NCI-H345 treated with DMSO at 0.1 percent for 48 hours (cell line): ENCODE results near the gene OSTF1.

Experiments
- DNase-seq: peaks from one replicate; lab custom pipeline; 2025; ENCODE audit not compliant: unreplicated experiment; lab: John Stamatoyannopoulos, UW

OSTF1 gene

DNA sequence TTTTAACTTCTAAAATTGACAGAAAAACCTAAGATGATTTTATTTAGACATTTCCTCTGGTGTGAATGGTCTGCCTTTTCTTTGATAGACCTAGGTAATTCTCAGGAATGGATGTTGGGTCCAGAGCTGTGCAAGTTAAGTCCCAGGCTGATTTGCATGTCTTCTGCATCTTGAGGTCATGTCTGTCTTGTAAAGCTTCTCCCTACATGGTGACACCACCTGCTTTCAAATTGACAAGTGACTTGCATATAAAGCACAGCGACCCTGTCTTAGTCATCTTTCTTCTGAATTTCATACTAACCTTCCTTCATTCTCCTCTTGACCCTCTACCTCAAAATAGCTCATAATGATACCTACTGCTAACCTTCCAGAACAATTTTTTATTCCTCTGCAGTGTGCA lies 29.2 kb downstream of the OSTF1 start:
- no peak for DNase-seq

DNA sequence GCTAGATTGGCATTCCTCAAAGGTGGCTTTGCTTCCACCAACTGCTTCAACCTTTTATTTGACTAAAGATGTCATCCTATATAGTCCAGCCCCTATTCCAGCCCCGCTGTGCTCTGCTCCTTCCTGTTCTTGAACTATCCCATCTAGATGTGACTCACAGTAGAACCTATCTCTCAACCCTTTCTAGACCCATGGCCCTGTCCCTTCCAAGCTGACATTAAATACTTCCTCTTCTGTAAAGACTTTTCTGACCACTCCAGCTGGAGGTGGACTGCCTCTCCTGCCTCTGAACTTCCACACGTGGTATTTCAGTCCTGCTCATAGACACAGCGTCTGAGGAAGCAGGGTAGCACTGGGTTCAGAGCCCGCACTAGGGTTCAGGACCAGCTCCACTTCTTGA lies 32.4 kb downstream of the OSTF1 start:
- no peak for DNase-seq

- DNase-seq, result no peak
These were observed 33.7 kb downstream of the OSTF1 start for GRCh38 chr9:75121914-75122558.

DNA sequence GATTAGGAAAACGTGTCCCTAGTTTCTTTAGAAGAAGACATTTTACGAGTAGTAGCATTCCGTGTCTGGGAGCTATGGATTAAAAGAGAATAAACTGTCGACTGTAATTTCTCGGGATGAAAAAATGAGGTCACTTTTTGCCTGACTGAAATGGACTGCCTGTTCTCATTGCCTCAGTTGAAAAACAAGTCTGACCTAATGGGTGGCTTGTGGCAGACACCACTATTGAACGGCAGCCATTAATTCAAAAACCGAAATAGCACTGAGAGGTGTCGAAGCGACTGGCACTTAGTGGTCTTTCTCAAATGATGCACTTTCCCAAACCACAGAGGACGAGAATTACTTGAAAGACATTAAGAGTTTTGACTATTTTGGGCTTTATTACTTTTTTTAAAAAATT lies 35.4 kb downstream of the OSTF1 start:
- no peak for DNase-seq

GRCh38 chr9:75128535-75128934 lies 40.2 kb downstream of the OSTF1 start:
- DNase-seq, result no peak

- no peak for DNase-seq
These were observed 41.9 kb downstream of the OSTF1 start for GRCh38 chr9:75130172-75130571.

DNA sequence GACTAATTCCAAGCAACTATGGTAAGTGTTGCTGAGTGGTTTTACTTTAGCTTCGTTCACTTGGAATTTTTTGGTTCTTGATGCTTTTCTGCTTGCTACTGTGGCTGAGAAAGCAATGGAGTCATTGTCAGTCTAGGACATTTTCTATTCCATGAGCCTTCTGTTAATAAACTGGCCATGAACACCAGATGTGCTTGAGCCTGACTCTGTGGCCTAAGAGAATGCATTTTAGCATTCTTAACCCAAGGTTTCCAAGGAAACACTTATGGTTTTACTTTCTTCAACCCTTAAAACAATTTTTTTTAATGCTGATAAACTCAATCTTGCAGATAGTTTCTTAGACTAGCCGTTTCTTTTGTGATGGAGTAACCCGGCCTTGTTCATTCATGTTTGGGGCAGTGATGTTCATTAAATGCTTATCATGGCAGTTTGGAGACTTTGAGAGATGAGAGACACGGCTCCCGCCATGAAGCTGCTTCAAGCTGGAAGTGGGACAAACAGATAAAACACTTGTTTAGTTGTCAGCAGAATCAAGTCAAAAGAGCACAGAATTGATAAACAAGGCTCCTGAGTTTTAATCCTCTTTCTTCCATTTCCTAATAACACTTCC lies 42.4 kb downstream of the OSTF1 start:
- DNase-seq, result no peak

GRCh38 chr9:75131700-75132099 lies 43.4 kb downstream of the OSTF1 start:
- DNase-seq, result no peak

- no peak for DNase-seq
These were observed 43.9 kb downstream of the OSTF1 start for GRCh38 chr9:75132244-75132643.

DNA sequence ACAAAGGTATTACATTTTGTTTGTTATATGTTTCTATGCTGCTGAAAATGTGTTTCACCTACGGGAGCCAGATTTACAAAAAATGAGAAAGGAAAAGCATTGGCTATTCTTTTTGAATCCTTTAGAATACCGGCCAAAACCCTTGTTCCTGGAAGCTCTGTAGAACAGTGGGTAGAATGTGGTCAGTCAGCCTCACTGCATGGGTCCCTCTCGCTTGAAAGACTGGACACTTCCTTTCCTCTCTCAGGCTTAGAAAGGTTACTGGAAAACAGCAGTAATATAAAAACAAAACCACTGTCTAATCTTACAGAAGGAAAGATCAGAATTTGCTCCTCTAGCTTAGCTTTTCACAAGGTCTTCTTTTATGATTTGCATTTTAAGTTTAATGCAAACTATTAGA lies 45.1 kb downstream of the OSTF1 start:
- no peak for DNase-seq

- DNase-seq, result no peak
These were observed 46.2 kb downstream of the OSTF1 start for GRCh38 chr9:75134495-75134894.

DNA sequence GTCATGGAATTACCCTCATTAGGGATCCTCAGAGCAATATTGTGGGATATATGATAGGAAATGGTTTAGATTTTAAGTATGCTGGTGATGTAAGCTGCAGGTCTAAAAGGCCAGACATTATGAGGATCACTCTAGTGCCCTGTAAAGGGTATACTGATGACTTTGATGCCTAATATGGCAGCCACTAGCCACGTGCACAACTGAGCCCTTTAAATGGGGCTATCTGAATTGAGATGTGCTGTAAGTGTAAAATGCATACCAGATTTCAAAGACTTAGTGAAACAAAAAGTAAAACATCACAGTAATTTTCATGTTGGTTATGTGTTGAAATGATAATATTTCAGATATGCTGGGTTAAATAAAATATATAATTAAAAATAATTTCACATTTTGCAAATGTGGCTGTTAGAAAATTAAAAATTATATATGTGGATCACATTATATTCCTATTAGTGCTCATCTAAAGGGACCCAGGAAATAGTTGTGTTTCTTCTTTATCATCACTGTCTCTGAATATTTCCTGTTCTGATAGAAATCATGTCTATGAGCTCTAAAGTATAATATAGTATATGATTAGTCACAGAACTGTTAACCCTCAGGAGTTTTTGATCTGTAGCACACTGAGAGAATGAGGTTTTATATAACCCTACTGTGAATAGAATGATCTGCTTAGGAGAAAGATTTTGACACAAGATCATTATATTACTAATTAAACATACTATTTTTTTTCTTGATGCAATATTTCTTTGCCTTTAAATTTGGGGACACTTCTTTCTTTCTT lies 50.1 kb downstream of the OSTF1 start:
- no peak for DNase-seq

- DNase-seq, result no peak
These were observed 50.9 kb downstream of the OSTF1 start for GRCh38 chr9:75139201-75139600.

DNA sequence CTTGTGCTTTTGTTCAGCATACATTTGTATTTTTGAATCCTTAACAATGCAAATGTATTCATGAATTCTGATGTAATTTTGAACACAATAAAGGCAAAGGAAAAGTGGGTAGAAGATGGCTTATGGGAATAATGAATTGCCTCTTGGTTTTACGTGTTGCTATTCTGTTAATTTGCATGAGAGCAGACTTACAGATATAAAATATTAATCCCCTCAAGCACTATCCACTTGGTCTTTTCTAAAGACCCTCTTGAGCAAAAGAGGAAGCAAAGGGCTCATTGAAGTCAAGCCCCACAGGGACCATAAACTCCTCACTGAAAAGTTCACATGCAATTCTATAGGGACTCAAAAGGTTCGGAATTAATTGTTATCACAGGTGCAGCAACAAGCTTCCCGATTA lies 51.9 kb downstream of the OSTF1 start:
- no peak for DNase-seq

GRCh38 chr9:75142202-75142601 lies 53.9 kb downstream of the OSTF1 start:
- DNase-seq, result no peak

- no peak for DNase-seq
These were observed 57.9 kb downstream of the OSTF1 start for GRCh38 chr9:75146229-75146628.

DNA sequence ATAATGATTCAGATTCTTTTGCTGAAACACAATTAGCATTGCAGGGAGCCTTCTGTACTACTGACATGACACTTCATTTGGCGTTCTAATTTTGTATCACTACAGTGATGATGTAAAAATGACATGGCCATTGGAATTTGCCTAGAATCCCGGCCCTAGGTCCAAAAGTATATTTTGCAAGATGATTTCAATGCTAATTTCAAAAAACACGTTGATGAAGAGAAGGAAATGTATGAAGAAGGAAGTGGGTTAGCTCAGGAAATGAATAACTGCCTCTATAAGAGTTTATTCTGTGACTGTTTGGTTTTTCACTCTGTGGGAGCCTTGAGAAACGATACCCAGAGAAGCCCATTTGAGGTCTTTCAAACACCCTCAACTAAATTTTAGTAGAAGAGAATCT lies 59.3 kb downstream of the OSTF1 start:
- DNase-seq, result no peak

DNA sequence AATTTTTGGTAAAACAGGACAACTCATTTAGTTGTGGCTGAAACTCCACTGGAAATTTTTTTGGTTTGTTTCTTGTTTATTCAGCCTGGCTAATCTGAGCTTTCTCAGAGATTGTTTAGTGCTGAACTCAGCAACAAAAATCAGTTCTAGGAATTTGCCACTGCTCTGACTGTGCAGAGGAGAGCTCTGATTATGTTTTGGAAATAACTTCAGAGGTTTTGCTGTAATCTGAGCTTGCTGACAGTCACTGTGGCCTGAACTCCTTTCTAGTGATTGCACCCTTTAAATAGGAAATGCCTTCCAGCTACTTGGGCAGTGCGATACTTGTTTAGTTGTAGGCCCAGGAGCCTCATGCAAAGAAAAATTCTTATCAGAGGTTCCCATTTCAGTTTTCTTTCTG lies 60.2 kb downstream of the OSTF1 start:
- no peak for DNase-seq

GRCh38 chr9:75149841-75150241 lies 61.5 kb downstream of the OSTF1 start:
- DNase-seq, result no peak

- DNase-seq, result no peak
These were observed 62.2 kb downstream of the OSTF1 start for GRCh38 chr9:75150512-75150911.

DNA sequence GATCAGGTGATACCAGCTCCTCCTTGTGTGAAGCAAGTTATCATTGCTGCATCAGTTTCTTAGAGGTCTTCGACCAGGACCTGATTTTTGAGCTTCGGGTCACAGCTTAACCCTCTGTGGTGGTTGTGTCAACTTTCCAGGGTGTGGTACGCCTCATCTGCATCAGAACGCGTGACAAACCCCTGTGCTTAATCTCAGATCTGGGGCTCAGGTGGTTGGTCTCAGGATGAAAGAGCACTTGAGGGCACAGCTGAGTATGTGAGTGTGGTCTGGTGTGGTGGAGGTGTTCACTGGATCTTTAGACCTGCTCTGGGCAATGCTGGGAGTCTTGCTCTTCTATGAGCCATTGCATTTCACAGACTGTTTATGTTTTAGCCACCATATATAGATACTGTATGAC lies 64.1 kb downstream of the OSTF1 start:
- DNase-seq, result no peak

DNA sequence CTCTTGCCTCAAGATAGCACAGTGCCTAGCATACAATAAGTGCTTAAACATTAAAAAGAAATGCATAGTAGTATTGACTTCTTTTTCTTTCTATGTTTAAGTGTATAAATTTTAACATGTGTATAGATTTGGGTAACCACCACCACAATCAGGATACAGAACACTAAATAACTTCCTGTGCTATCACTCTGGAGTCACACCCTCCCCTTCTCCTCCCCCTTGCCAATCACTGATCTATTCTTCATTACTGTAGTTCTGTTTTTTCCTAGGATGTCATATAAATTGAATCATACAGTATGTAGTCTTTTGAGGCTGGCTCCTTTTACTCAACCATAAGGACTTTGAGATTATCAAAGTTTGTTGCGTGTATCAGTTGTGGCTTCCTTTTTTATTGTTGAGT lies 68.5 kb downstream of the OSTF1 start:
- no peak for DNase-seq
